ENCODE data around the gene TTYH1. TPM values are rescaled to one million over a fixed set of nuclear protein-coding genes. Genes with fewer than 3 reads are reported as not detected.

Gene TTYH1
- total and polyA plus RNA-seq, 2 of the 4 experiments (the other 2 are of a cell fraction) = not detected

- TF ChIP-seq ELK1 (IDR thresholded peaks at IDR 0.05; ENCODE audit: borderline replicate concordance, low read depth, low read length) = no peak
Observed at GRCh38 chr19:54429545-54430227, 14.4 kb downstream of the TTYH1 start (continued).

Measured in IMR-90 (cell line).